GM21367 (cell line): ENCODE data around the gene SULF2.

Source experiments
- ATAC-seq: cut with Tn5 transposase; IDR thresholded peaks from one replicate; pipeline ENCODE4 v1.9.1; 2021; ENCODE audit not compliant: unreplicated experiment

SULF2 gene

GRCh38 chr20:47672886-47673670 is 112.2 kb downstream of the SULF2 start:
- no peak for ATAC-seq

GRCh38 chr20:47672166-47672565 is 113.1 kb downstream of the SULF2 start:
- no peak for ATAC-seq

GRCh38 chr20:47670913-47671312 is 114.4 kb downstream of the SULF2 start:
- ATAC-seq, result no peak

GRCh38 chr20:47669927-47670890 is 115.1 kb downstream of the SULF2 start:
- no peak for ATAC-seq

- no peak for ATAC-seq
These were observed 115.8 kb downstream of the SULF2 start for GRCh38 chr20:47669489-47669888.

- ATAC-seq, result no peak
These were observed 116.2 kb downstream of the SULF2 start for GRCh38 chr20:47669152-47669425.

- ATAC-seq, result no peak
These were observed 116.7 kb downstream of the SULF2 start for GRCh38 chr20:47668313-47669151.

- ATAC-seq, result no peak
These were observed 117.6 kb downstream of the SULF2 start for GRCh38 chr20:47667531-47668312.

- no peak for ATAC-seq
These were observed 118.2 kb downstream of the SULF2 start for GRCh38 chr20:47667086-47667485.

GRCh38 chr20:47666304-47666703 is 119.0 kb downstream of the SULF2 start:
- ATAC-seq, result no peak

- no peak for ATAC-seq
These were observed 119.9 kb downstream of the SULF2 start for GRCh38 chr20:47665221-47665991.

- no peak for ATAC-seq
These were observed 120.5 kb downstream of the SULF2 start for GRCh38 chr20:47664744-47665143.

- no peak for ATAC-seq
These were observed 121.2 kb downstream of the SULF2 start for GRCh38 chr20:47664068-47664437.

GRCh38 chr20:47663354-47664067 is 121.8 kb downstream of the SULF2 start:
- no peak for ATAC-seq

GRCh38 chr20:47662483-47663353 is 122.6 kb downstream of the SULF2 start:
- ATAC-seq, result no peak

- ATAC-seq, result no peak
These were observed 123.6 kb downstream of the SULF2 start for GRCh38 chr20:47661714-47662113.

GRCh38 chr20:47660983-47661700 is 124.1 kb downstream of the SULF2 start:
- no peak for ATAC-seq

GRCh38 chr20:47660602-47660905 is 124.7 kb downstream of the SULF2 start:
- ATAC-seq, result no peak
